Medulla oblongata (tissue), 1 donor: ENCODE data around the gene LTB.

Experiments used
- DNase-seq: peaks from one replicate; pipeline ENCODE4 v3.0.0-alpha.2; 2015; ENCODE audit errors: extremely low spot score

The LTB gene

DNA sequence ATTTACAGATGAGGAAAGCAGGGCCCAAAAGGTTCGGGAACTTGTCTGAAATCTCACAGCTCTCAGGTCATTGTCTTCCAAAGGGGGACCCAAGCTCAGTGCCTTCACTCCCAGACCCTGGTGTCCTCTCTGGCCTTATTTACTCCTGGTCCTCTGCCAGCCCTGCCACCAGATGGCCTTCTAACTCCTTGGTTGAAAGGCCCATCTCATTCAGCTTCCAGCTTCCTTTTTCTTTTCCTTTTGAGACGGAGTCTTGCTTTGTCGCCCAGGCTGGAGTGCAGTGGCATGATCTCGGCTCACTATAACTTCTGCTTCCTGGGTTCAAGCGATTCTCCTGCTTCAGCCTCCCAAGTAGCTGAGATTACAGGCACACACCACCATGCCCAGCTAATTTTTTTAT, 30.9 kb downstream of the LTB start:
- peak; percentile 71 for DNase-seq

DNA sequence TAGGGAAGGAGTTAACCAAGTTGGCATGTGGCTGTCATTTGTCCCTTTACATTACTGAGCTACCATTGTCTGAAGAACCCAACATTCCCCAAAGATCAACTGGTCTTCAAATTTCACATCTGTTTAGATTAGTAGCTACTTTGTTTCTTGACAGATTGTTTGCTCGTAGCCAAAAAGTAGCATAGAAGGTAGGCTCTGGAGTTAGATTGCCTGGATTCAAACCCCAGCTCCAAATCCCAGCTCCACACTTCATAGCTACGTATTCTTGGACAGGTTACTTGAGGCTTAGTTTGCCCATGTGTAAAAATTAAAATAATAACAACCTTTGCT, 33.7 kb downstream of the LTB start:
- DNase-seq: no peak

GRCh38 chr6:31547727-31548543, 34.3 kb downstream of the LTB start:
- DNase-seq: no peak

- peak; percentile 98 for DNase-seq
These were observed 35.1 kb downstream of the LTB start, which contains the start of gene NFKBIL1 for GRCh38 chr6:31546958-31547726. TSS of gene NFKBIL1 (plus strand) at chr6:31547608. CDS start at chr6:31547695, 87 bp downstream.

GRCh38 chr6:31546339-31546957, 35.8 kb downstream of the LTB start, which contains the start of gene ATP6V1G2:
TSS of gene ATP6V1G2 (minus strand) at chr6:31546608. CDS start at chr6:31546559, 49 bp downstream.
- DNase-seq: peak; percentile 96

- no peak for DNase-seq
These were observed 36.9 kb downstream of the LTB start for GRCh38 chr6:31545291-31545690.

- no peak for DNase-seq
These were observed 37.5 kb downstream of the LTB start for GRCh38 chr6:31544676-31545075.

- no peak for DNase-seq
These were observed 38.6 kb downstream of the LTB start for GRCh38 chr6:31543639-31544038.

- DNase-seq: peak; percentile 99
These were observed 40.3 kb downstream of the LTB start, which contains the start of gene DDX39B for GRCh38 chr6:31541658-31542521. TSS of gene DDX39B (minus strand) at chr6:31542003. CDS start at chr6:31540532, 1,471 bp downstream.

GRCh38 chr6:31541059-31541657, 41.1 kb downstream of the LTB start:
- peak; percentile 42 for DNase-seq

GRCh38 chr6:31540640-31541039, 41.6 kb downstream of the LTB start:
- DNase-seq: no peak

DNA sequence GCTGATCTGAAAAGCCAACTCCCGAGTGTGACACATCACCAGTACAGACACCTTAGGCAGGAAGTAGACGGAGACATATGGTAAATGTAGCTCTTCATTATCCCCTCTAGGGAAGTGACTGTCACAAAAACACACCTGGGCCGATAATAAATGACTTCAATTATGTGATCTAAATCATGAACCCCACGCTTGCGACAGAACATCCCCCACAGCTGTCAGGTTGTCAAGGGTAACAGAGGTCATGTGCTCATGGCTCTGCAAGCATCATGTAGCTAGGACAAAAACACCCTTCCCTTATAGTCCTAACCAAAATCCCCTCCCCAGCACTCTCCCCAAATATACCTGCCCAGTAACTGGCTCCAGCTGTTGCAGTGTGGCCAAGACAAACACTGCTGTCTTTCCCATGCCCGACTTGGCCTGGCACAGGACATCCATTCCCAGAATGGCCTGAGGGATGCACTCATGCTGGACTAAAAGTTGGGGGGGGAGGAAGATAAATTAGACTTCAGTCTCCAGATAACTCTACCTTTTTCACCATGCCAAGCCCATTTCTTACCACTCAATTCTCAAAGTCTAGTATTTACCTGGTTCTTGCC, 43.3 kb downstream of the LTB start:
- no peak for DNase-seq

DNA sequence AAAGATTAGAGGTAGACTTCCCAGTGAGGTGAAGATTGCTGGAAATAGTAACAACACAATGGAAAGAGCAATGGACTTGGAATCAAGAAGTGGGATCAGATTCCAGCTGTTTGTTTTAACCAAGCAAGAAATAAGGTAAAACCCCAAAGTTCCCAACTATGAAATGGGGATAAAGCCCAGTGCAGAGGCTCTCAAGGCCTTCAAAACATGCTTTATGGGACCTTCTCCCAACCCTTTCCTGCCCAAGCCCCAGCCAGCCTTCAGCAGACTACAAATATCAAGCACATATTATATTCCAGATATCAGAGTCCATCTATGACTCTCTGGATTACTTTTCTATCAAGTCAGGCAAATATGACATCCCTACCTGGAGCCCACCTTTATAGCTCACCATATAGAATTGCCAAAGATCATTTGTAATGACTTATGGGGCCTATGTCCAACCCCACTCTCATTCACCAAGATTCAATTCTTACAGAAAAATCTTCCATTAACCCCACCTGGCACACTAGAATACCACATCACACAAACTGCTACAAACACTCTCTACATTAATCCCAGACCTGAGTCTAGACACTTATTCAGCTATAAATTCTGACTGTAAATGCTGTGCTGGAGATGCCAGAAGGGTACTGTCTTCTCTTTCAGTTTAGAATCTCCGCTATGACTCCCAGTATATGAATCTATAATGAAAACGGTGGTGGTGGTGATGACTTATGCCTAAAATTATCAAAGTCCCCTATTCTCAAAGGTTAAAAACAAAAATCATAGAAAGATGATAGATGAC, 46.5 kb downstream of the LTB start:
- DNase-seq: no peak

DNA sequence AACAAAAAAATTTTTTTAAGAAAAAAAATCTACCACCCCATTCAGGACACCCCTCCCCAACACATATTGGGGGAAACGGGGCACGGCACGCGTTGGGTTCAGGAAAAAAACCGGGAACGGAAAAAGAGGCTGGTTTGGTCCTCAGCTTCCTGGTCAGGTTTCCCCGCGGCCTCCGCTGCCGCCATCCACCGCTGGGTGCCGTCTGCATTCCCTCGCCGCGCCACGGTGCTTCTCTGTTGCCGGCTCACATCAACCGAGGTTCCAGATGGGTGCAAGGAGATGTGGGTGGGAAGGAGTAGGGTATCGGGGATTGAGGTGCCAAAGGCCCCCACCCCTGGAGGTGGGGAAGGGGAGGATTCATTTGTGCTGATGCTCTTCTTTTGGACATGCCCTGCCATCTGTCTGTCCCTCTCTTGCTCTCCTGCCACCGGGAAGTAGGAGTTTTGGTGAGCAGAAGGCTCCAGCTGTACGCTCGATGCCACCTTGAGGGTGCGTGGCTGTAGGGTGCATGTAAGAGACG, 47.6 kb downstream of the LTB start:
- no peak for DNase-seq

GRCh38 chr6:31534011-31534410, 48.2 kb downstream of the LTB start:
- DNase-seq: no peak

DNA sequence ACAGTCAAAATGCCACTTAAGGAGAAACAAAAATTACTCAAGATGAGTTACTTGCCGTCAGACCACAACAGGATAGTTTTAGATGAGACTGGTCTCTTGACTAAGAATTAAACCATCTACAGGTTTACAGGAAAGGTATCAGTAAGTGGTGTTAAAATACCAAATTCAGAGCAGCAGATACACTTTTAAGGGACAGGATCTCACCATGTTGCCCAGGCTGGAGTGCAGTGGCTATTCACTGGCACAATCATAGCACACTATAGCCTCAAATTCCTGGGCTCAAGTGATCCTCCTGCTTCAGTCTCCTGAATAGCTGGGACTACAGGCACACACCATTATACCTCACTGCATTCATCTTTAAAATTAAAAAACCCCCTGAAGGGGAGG, 48.8 kb downstream of the LTB start:
- DNase-seq: no peak

GRCh38 chr6:31532644-31533454, 49.4 kb downstream of the LTB start:
- DNase-seq: no peak

DNA sequence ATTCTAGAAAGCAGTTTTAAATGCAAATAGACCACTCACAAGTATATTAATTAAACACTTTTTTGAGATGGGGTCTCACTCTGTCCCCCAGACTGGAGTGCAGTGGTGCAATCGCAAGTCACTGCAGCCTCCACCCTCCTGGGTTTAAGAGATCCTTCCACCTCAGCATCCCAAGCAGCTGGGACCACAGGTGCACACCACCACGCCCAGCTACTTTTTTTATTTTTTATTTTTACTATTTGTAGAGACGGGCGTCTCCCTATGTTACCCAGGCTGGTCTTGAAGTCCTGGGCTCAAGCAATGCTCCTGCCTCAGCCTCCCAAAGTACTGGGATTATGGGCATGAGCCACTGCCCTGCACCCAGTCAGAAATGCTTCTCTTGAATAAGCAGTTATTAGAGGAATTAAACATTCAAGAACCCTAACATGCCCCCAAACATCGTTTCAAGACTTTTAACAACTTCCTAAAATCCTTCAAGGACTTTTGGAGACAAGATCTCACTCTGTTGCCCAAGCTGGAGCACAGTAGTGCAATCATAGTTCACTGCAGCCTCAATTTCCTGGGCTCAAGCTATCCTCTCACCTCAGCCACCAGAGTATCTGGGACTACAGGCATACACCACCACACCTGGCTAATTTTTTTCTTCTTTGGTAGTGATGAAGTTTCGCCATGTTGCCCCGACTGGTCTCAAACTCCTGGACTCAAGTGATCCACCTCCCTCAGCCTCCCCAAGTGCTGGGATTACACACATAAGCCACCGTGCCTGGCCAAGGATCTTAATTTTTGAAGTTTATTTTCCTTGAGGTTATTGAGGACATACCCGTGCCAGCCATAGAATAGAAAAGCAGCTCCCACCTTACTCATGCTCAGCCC, 50.2 kb downstream of the LTB start:
- DNase-seq: no peak
